SU-DHL-6 (cell line): ENCODE measurements around the gene IRF2BP1.

Source experiments
- H2AFZ ChIP-seq: fragments of 200-600 bp; sonication (generic); 2 replicates; pipeline ENCODE4 v1.6.1; 2014; ENCODE audit warnings: low read depth, mild to moderate bottlenecking, moderate library complexity, mixed read lengths, antibody characterized with exemption, low read length; ENCODE audit not compliant: severe bottlenecking
- H3F3A ChIP-seq: fragments of 200-600 bp; shearing (Covaris generic); 2 replicates; pipeline ENCODE4 v1.6.0; 2016; ENCODE audit warnings: antibody characterized with exemption, mild to moderate bottlenecking; ENCODE audit not compliant: insufficient read depth
- H3K27ac ChIP-seq: fragments of 200-600 bp; sonication (generic); 2 replicates; pipeline ENCODE4 v1.5.1; 2016; ENCODE audit warnings: low read depth, mild to moderate bottlenecking, low read length, moderate library complexity, mixed read lengths
- H3K27me3 ChIP-seq: fragments of 200-600 bp; sonication (generic), shearing (Covaris generic); 2 replicates; pipeline ENCODE4 v1.6.0; 2014; ENCODE audit warnings: mild to moderate bottlenecking, low read length
- H3K36me3 ChIP-seq: fragments of 200-600 bp; sonication (generic); 2 replicates; pipeline ENCODE4 v1.6.1; 2014; ENCODE audit warnings: mild to moderate bottlenecking, low read length, mixed read lengths
- H3K4me2 ChIP-seq: fragments of 300-600, 200-600 bp; shearing (Covaris generic), sonication (generic); 2 replicates; pipeline ENCODE4 v1.6.0; 2014; ENCODE audit warnings: low read length, low read depth, mild to moderate bottlenecking; ENCODE audit not compliant: poor library complexity, severe bottlenecking
- H3K4me3 ChIP-seq: fragments of 200-600 bp; sonication (generic); 2 replicates; pipeline ENCODE4 v1.5.1; 2014; ENCODE audit warnings: antibody characterized with exemption, low read length, mild to moderate bottlenecking, mixed read lengths; ENCODE audit not compliant: insufficient read depth, poor library complexity, severe bottlenecking
- H3K79me2 ChIP-seq: fragments of 200-600 bp; sonication (generic); 2 replicates; pipeline ENCODE4 v1.6.1; 2014; ENCODE audit warnings: mild to moderate bottlenecking, low read length, moderate library complexity; ENCODE audit not compliant: insufficient read depth
- H3K9ac ChIP-seq: fragments of 200-600 bp; sonication (generic); 2 replicates; pipeline ENCODE4 v1.7.0; 2014; ENCODE audit warnings: mild to moderate bottlenecking, low read length
- H3K9me2 ChIP-seq: fragments of 200-600 bp; sonication (generic); replicated peaks from 2 replicates; pipeline ENCODE4 v1.6.1; 2014; ENCODE audit warnings: low read length; ENCODE audit not compliant: insufficient read depth
- H3K9me3 ChIP-seq: fragments of 200-600 bp; sonication (generic); 2 replicates; pipeline ENCODE4 v1.6.1; 2014; ENCODE audit warnings: low read length, mixed read lengths; ENCODE audit not compliant: insufficient read depth
- H4K20me1 ChIP-seq: fragments of 200-600 bp; sonication (generic); 2 replicates; pipeline ENCODE4 v1.6.1; 2014; ENCODE audit warnings: low read depth, mild to moderate bottlenecking, antibody characterized with exemption, low read length, moderate library complexity, mixed read lengths
- CTCF ChIP-seq: fragments of 200-600 bp; sonication (generic); IDR thresholded peaks from one replicate; pipeline ENCODE4 v1.5.1; 2017; ENCODE audit warnings: antibody characterized with exemption, mild to moderate bottlenecking, low read length, moderate library complexity; ENCODE audit not compliant: insufficient read depth, poor library complexity, severe bottlenecking
- EZH2phosphoT487 ChIP-seq: fragments of 200-600 bp; sonication (generic), shearing (Covaris generic); conservative IDR thresholded peaks from 2 replicates; pipeline ENCODE4 v1.6.1; 2018; ENCODE audit warnings: mild to moderate bottlenecking, antibody characterized with exemption, low read length, moderate library complexity, mixed read lengths

IRF2BP1 gene

GRCh38 chr19:45866400-45867176 is 19.4 kb downstream of the IRF2BP1 start:
- H3K4me2 ChIP-seq = no peak overlapping the region
- peaks cover 12% of the 10 kb centered on the region for H3K79me2 ChIP-seq
- H3K9me3 ChIP-seq = no peaks in the 10 kb centered on the region
- no peak overlapping the region for H3K9ac ChIP-seq
- no peak overlapping the region for H3K27ac ChIP-seq
- no peaks in the 10 kb centered on the region for H4K20me1 ChIP-seq
- H3K4me3 ChIP-seq = no peak overlapping the region
- H3K9me2 ChIP-seq = no peaks in the 10 kb centered on the region
- peaks cover 7% of the 10 kb centered on the region for H3F3A ChIP-seq
- no peak overlapping the region for H2AFZ ChIP-seq
- no peaks in the 10 kb centered on the region for H3K36me3 ChIP-seq
- H3K27me3 ChIP-seq = no peaks in the 10 kb centered on the region
- TF ChIP-seq EZH2phosphoT487 = no peak
- TF ChIP-seq CTCF = no peak

GRCh38 chr19:45865269-45865948 is 20.5 kb downstream of the IRF2BP1 start:
- Histone ChIP-seq H3K9me2 (no peaks in the 10 kb centered on the region), H3K9ac (no peak overlapping the region), H3K27ac (no peak overlapping the region), H2AFZ (no peak overlapping the region), H3K9me3 (no peaks in the 10 kb centered on the region), H3K4me2 (no peak overlapping the region), H3K4me3 (no peak overlapping the region), H3F3A (peaks cover 15% of the 10 kb centered on the region), H3K27me3 (no peaks in the 10 kb centered on the region), H4K20me1 (no peaks in the 10 kb centered on the region), H3K79me2 (peaks cover 22% of the 10 kb centered on the region), H3K36me3 (no peaks in the 10 kb centered on the region; the same call in 1 of the 2 replicates)
- TF ChIP-seq CTCF (no peak), EZH2phosphoT487 (no peak)

GRCh38 chr19:45864629-45865082 is 21.3 kb downstream of the IRF2BP1 start:
- Histone ChIP-seq H3K79me2 (peaks cover 29% of the 10 kb centered on the region), H3F3A (peaks cover 15% of the 10 kb centered on the region), H3K9ac (no peak overlapping the region), H3K9me3 (no peaks in the 10 kb centered on the region), H3K36me3 (no peaks in the 10 kb centered on the region; the same call in 1 of the 2 replicates), H3K27ac (no peak overlapping the region), H3K4me3 (no peak overlapping the region), H3K9me2 (no peaks in the 10 kb centered on the region), H3K4me2 (no peak overlapping the region), H4K20me1 (no peaks in the 10 kb centered on the region), H3K27me3 (no peaks in the 10 kb centered on the region), H2AFZ (no peak overlapping the region)
- TF ChIP-seq CTCF (no peak), EZH2phosphoT487 (no peak)
